Stimulated activated naive CD4-positive, alpha-beta T cell treated with Interleukin-2 at 50 U/mL for 16 hours (primary cell): ENCODE data around the gene EEFSEC.
"Not testable (repeated sequence)": the region's sequence is repeated elsewhere in the genome, so short reads cannot be mapped to it uniquely, and the experiment has no call there.

Experiments used
- DNase-seq: peaks from one replicate; lab custom pipeline; 2025; lab: John Stamatoyannopoulos, UW

The EEFSEC gene

DNA sequence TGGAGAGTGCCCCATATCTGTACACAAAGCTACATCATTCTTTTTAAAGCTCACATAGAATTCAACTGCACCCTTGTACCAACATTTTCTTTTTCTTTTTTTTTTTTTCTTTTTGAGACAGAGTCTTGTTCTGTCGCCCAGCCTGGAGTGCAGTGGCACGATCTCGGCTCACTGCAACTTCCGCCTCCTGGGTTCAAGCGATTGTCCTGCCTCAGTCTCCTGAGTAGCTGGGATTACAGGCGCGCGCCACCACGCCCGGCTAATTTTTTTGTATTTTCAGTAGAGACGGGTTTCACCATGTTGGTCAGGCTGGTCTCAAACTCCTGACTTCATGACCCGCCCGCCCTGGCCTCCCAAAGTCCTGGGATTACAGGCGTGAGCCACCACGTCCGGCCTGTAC is 1.1 kb downstream of the EEFSEC start:
- not testable (repeated sequence) for DNase-seq

DNA sequence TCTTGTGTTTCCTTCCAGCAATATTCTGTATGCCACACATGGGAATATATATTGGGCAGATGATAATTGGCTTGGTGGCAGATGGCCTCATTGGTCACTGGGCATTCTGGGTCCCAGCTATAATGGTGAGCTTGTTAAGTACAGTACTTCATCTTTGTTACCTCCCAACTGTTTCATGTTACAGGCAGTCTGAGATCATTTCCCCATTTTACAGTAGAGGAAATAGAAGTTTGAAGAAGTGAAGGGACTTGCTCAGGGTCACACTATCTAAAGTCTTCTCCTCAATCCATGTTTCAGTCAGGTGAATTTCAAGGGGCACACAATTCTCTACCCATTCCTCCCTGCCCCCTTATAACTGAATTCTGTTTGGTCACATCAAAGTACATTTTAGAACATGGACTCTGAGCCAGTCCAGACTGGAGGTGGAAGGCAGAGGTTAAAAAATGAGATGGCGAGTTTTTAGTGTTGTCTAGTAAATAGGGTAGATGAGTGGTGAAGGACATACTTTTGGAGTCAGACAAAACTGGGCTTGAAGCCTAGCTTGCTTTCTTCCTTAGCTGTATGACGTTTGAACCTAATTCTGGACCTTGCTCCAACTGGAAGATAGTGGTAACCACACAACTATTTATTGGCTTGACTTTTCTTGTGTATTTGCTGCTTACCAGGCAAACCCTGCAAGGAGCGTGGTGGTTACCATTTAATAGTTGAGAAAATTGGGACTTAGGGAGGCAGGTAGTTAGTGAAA is 2.5 kb downstream of the EEFSEC start:
- no peak for DNase-seq

DNA sequence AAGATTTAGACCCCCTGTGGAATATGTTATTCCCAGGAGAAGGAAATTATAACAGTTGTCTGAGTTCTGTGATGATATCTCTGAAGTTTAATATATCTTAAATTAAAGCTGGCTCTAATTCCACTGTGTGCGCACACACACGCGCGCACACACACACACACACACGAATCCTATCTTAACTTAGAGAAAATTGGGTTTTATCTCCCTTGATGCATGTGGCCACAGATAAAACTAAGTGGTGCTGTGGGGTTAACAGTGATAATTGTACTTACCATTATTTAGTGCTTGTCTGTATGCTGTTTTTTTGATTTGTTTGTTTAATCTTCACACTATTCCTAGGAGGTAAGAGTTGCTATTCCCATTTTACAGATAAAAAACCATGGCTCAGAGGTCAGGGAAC is 7.4 kb downstream of the EEFSEC start:
- no peak for DNase-seq

DNA sequence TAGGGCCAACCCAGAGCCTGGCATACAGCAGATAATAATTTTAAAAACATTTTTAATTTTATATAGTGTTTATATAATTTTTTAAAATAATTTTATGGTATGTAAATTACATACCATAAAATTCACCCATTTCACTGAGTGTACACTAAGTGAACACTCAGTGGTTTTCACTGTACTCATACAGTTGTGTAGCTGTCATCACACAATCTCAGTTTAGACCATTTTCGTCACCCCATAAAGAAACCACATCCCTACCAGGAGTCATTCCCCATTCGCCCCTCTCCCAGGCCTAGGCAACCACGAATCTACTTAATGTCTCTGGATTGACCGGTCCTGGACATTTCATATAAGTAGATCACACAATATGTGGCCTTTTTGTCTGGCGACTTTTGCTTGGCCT is 10.2 kb downstream of the EEFSEC start:
- no peak for DNase-seq

DNA sequence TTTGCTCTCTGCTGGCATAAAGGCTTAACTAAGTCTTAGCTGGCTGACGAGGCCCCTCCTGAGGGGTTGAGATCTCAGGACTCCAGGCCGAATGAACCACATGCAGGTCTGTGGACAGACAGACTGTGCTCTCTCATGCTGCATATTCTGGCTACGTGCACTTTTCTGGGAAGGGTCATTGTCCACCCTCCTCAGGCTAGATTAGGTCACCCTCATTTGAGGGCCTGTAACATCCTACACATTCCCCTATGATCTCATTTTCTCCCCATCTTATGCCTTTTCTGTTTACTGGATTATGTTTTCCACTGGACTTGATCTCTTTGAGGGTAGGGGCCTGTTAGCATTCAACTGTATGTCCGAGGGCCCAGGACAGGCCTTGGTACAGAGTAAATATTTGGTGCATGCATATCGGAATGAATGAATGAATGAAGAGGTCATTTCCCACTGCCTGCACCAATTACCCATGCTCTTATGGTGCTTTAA is 13.7 kb downstream of the EEFSEC start:
- no peak for DNase-seq

DNA sequence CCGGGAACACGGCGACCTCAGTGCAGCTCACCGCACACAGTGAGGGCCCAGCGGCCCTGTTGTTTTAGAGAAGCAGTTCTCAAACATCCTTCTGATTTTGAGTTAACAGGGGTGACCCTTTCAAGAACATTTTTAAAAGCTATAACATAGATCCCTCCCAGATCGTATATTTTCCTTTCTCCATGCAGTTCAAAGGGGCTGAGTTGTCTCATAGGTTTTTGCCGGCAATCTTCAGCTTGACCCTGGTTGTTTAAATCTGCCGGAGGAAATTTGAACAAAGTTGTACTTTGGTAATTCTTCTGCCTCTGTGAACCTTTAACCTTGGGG is 14.3 kb downstream of the EEFSEC start:
- DNase-seq = no peak

DNA sequence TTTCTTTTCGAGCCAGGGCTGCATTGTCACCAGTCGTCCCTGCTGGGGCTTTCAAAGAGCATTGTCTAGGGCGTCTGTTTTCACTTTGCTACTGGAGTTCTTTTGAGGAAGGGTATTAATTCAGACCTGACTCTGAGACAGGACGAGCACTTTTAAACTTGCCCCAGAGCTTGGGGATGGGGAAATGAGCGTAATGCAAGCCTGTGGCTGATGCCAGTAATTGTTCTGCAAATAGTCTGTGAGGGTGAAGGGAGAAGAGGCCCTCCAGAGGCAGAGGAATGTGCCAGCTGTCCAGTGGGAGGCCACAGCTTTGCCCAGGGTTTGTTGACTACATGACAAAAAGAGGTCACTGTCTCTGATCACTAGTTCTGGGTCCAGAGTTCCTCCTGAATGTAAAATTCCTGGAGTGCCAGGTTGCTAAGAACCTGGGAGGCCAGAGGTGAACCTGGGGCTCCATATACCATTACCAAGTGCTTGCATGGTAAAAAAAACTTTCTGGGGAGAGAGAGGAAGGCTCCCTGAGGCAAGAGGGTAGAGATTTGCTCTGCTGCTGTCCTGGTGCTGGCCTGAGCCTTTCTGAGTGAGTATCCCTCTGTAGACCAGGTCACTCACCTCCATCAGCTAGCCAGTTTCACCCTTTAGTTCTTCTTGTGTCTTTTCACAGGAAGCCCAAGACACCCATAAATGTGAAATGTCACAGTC is 14.8 kb downstream of the EEFSEC start:
- no peak for DNase-seq

DNA sequence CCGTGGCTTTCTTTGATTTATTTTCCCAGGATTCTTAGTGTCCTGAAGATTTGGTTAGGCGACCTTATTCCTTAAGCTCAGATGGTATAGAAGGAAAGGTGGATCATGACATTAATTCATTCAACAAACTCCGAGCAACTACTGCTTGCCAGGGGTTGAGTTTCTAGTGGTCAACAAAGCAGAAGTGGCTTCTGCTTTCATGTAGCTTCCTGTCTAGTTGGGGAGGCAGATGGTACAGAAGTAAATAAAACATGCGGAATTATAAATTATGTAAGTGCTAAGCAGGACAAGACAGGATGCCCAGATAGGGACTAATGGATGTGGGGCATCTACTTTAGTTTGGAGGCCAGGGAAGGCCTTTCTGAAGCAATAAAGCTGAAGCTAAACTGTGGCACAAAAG is 15.6 kb downstream of the EEFSEC start:
- DNase-seq = no peak

DNA sequence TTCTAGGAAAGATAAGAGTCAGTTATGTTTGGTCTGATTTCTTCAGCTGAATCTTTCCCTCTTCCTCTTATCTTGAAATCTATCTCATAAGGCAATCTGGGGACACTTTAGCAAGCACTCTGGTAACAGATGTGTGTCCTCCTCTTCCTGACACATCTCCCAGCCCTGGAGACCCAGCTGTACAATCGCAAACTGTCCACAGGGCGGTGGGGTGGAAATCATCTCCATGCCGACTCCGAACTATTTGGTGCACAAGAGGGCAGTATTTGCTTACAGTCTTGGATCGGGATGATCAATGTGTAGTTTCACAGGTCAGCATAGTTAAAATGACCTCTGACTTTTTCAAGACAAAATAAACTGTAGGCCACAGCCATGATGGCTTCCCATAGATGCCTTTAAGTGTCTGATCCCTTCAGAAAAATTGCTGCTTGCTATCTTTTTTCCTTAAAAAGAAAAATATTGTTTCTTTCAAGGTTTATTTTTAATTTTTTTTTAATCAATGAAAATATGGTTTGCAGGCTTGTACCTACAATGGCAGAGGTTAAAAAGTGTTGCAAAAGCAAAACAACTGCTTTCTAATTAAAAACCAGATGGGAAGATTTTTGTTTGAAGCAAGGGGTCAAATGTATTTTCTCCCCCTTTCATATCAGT is 17.7 kb downstream of the EEFSEC start:
- no peak for DNase-seq

DNA sequence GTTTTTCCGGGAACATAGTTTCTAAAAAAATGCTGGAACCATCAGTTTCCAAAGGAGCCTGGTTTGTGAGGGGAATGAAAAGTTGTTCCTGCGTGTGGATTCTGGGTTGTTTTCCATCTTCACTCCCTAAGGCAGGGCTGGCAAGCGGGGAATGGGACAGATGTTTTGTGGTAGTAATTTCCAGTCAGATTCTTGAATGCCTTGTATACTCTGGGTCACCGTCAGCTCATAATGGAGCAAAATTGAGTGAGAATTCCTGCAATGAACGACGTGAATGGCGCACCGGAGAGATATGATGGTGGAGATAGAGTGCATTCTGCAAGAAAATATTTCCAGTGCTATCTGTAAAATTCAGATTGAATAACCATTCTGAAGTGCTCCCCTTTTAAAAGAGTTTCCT is 19.9 kb downstream of the EEFSEC start:
- DNase-seq = no peak

DNA sequence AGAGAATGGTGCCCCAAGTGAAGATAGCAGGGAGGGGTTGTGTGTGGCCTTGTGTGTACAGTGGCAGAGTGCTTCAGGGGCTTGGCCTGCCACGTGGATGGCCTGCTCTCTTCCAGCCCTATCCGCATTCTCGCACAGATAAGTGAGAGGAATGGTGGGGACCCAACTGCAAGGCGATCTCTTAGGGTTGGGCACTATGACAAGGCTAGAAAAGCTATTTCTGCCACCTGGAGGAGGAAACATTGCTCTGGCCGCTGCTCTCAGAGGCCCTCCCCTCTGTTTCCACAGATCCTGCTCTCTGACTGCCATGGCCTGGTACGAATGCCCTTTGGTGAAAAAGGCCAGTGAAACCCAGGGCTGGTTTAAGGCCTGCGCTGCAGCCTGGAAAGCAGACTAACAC is 20.6 kb downstream of the EEFSEC start:
- DNase-seq = no peak

DNA sequence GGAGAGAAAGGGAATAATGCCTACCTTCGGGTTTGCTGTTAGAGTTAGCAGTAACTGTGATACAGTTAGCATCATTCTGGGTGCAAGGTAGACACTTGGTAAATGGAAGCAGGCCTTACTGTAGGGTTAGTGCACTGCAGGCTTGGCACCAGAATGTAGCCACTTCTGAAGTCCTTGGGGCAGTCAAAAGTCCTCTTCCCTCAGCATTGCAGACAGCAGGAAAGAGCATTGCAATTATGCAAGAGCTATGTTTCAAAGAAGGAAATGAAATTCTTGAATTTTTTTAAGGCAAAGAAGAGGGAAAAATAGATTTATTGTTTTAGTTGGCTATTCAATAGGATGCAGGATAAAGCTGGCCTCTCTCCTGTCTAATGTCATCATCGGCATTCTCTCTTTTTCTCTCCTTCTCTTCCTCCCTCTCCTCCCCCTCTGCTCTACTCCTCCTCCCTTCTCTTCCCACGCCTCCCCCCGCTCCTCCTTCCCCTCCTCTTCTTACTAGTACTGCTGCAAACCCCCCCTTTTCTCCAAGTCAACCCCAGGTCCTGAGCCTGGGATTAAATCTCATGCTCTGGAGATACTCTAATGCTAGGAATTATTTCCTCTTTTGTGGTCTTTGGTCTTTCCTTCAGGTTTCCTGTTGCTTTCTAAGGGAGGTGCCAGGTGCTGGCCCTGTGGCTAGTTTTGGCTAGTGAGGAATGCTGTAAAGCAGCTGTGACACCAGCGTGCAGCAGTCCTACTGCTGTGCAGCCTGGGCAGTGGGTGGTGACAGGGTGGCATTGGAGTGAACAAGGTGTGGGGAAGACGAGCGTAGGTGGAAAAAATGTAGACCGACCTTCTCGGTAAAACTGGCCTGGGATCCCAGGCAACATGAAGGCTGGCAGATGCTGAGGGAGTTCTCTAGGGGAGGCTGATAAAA is 21.7 kb downstream of the EEFSEC start:
- no peak for DNase-seq

DNA sequence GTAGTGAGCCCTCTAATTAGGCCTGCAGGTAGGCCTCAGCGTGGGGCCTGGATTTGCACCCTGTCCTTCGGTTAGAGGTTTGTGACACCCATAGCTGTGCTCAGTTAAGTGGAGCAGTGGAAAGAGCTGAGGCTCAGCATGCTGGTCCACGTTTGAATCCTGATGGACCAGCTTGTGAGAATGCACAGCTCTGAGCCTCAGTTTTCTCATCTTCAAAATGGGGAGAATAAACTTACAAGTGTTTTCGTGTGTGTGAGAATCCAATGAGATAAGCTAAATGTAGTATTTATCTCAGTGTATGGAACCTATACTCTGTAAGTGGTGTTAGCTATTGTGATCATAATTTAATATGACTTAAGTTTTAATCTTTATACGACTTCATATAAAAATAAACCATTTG is 22.5 kb downstream of the EEFSEC start:
- no peak for DNase-seq

DNA sequence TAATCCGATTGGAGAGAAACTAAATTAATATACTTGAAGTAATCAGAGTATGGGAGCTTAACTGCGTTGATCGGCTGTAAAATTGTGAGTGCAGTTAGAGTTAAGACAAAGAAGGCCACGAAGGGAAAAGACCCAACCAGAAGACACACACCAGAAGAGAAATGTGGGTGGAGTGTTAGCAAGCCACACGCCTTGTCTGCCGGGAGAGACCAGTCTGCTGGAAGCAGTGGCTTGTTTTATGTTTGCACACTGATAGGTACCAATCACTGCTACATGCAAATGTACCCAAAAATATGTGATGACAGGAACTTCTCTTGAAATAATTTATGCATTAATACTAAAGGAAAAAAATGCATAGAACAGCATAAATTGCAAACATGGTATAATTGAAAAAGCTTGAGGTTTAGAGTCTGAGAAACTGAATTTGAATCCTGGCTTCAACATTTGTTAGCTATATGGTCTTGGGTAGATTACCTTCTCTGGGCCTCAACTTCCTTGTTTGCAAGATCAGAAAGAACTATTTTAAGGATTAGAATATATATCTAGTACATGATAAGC is 23.1 kb downstream of the EEFSEC start:
- no peak for DNase-seq

DNA sequence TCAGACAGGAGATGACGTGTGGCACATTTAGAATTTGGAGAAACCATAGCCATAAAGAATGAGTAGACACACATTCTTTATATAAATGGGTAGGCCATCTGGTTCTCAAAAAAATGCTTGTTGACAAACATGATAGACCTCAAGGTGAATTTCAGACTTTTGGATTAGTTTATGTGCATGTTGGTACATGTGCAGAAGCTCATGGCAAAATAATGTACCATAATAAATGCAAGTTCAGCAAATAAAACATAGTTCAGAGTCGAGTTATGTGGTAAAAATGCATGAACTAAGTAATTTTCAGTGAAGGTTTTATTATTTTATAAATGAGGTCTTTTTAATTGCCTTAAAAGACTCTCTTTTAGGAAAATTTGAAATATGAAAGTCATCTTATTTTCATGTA is 24.6 kb downstream of the EEFSEC start:
- no peak for DNase-seq

DNA sequence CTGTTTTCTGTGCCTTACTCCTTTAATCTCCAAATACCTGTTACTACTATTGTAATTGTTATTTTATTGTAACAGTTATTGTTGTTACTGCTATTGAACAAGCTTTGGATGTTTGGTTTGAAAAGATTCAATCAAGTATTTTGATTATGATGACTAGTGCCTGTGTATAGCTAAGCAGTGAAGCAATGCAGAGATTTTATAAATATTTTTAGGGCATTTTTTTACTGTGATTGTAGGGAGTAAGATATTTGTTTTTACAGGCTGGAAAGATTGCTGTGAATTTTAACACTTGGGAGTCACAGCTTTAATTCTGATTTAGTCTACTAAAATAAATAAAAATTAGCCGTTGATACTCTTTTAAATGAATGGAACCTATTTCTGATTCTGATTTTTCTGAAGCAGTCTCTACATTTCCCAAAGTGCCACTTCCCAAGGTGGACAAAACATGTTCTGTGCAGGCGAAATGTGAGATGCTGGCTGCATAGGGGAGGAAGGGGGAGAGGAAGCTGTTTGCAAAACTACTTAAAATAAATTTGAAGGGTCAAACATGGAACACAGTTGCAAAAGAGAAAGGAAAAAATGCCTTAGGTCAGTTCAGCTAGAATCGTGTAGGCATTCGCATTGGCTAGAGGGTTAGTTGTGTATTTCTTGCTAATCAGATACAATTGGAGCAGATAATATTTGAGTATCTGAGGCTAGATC is 25.7 kb downstream of the EEFSEC start:
- DNase-seq = no peak

DNA sequence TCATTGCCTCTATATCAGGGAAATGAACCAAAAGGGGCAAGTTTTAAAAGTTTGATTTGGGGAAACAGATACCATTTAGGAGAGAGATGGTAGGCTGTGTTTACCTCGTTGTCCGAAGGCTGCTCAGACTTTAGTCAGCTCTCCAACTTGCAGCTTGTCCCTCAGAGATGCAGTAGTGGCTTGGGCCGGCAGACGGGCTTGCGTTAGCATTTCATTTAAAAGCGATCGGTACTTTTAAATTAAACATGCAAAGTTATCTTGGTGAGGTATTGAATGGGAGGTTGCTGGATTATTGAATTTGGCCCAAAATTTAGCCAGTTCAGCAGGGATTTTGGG is 26.2 kb downstream of the EEFSEC start:
- no peak for DNase-seq

DNA sequence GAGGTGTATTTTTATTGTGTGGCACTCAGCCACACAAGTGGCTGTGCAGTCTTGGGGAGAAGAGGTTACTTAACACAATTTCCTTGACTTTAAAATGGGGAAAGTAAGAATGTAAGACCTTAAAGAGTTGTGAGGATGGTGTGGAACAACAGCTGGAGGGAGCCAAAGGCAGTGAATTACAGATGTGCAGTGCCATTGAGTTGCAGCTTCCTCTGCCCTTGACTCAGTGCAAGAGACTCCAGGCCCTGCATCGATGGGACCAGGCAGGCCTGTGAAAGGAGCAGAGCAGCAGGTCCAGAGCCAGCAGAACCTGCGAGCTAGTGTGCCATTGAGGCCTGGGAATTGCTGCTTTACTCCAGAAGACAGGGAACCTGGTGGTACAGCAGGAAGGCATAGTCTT is 27.2 kb downstream of the EEFSEC start:
- no peak for DNase-seq

DNA sequence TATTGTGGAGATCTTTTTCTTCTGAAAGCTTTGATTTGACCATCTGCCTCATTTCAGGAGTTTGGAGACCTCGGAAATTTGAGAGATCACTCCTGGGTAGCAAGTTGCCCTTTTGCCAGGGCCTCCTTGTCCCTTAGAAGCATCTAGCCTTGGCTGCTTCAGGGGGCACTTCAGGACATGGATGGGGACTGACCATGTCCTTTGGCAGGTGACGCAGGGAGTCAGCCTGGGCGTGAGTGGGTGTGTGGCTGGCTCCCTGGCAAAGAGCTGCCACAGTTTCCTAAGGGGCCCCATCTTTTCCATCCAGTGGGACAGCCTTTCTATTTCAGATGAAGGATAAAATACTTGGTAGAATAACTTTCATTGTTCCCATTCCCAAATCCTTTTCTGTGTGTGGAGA is 27.6 kb downstream of the EEFSEC start:
- DNase-seq = no peak

DNA sequence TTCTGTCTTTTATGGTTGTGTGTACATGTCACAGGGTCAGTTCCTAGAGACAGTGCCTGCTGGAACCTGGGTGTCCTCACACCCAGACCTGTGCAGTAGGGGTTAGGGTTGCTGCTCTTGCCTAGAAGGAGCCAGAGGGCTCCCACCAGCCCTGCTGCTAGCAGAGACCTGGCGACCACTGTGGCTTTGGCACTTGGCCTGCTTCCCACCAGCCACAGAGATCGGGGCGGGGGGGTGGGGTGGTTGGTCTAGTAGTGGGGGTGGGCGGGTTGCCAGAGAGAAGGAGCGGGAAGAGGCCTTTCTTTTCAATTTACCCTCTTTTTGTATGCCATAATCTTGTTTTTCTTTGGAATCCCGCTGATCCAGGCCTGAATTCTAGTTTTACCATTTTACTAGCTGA is 29.4 kb downstream of the EEFSEC start:
- DNase-seq = no peak

DNA sequence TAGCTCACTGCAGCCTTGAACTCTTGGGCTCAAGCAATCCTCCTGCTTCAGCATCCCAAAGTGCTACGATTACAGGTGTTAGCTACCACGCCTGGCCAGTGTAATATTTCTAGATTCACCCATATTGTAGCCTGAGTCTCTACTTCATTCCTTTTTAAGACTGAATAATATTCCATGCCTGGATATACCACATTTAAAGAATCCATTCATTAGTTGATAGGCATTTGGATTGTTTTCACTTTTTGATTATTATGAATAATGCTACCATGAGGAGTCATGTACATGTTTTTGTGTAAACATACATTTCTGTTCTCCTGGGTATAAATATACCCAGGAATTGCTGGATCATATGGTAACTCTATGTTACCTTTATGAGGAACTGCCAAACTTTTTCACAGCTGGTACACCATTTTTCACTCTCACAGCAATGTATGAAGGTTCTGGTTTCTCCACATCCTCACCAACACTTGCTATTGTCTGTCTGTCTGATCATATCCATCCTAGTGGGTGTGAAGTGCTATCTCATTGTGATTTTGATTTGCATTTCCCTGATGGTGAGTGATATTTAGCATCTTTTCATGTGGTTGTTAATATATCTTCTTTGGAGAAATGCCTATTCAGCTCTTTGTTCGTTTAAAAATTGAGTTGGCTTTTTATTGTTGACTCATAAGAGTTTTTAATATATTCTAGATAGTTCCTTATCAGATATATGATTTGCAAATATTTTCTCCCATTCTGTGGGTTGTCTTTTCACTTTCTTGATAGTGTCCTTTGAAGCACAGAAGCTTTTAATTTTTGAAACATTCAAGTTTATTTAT is 32.6 kb downstream of the EEFSEC start:
- DNase-seq = no peak
